ENCODE measurements around the gene CD84.
"Not testable (repeated sequence)": the region's sequence is repeated elsewhere in the genome, so short reads cannot be mapped to it uniquely, and the experiment has no call there.

CD84 gene

GRCh38 chr1:160565564-160565963 is 13.7 kb downstream of the CD84 start:
- no peak overlapping the region for H3K4me3 ChIP-seq (ENCODE audit: low read depth, low read length)
- H3K36me3 ChIP-seq (ENCODE audit: control insufficient read depth, insufficient read depth, low read length), result no peaks in the 10 kb centered on the region
- no peak overlapping the region for H3K9ac ChIP-seq (ENCODE audit: low read depth, low read length)
- no peaks in the 10 kb centered on the region for H3K27me3 ChIP-seq (ENCODE audit: control insufficient read depth, insufficient read depth, low read length)
- no peaks in the 10 kb centered on the region for H3K9me3 ChIP-seq (ENCODE audit: control insufficient read depth, insufficient read depth, low read length)
- no peaks in the 10 kb centered on the region for H3K4me1 ChIP-seq (ENCODE audit: control insufficient read depth, insufficient read depth, low read length)

GRCh38 chr1:160563230-160563629 is 16.1 kb downstream of the CD84 start:
- not testable (repeated sequence) for H3K9me3 ChIP-seq (ENCODE audit: control insufficient read depth, insufficient read depth, low read length); H3K36me3 ChIP-seq (ENCODE audit: control insufficient read depth, insufficient read depth, low read length); H3K4me1 ChIP-seq (ENCODE audit: control insufficient read depth, insufficient read depth, low read length); H3K4me3 ChIP-seq (ENCODE audit: low read depth, low read length); H3K9ac ChIP-seq (ENCODE audit: low read depth, low read length); H3K27me3 ChIP-seq (ENCODE audit: control insufficient read depth, insufficient read depth, low read length)

GRCh38 chr1:160562745-160563144 is 16.6 kb downstream of the CD84 start:
- not testable (repeated sequence) for H3K36me3 ChIP-seq (ENCODE audit: control insufficient read depth, insufficient read depth, low read length); H3K4me1 ChIP-seq (ENCODE audit: control insufficient read depth, insufficient read depth, low read length); H3K4me3 ChIP-seq (ENCODE audit: low read depth, low read length); H3K9me3 ChIP-seq (ENCODE audit: control insufficient read depth, insufficient read depth, low read length); H3K9ac ChIP-seq (ENCODE audit: low read depth, low read length); H3K27me3 ChIP-seq (ENCODE audit: control insufficient read depth, insufficient read depth, low read length)

- Histone ChIP-seq H3K36me3 (ENCODE audit: control insufficient read depth, insufficient read depth, low read length) (no peaks in the 10 kb centered on the region), H3K4me1 (ENCODE audit: control insufficient read depth, insufficient read depth, low read length) (no peaks in the 10 kb centered on the region), H3K9me3 (ENCODE audit: control insufficient read depth, insufficient read depth, low read length) (no peaks in the 10 kb centered on the region), H3K4me3 (ENCODE audit: low read depth, low read length) (no peak overlapping the region), H3K27me3 (ENCODE audit: control insufficient read depth, insufficient read depth, low read length) (no peaks in the 10 kb centered on the region), H3K9ac (ENCODE audit: low read depth, low read length) (no peak overlapping the region)
These were observed 18.5 kb downstream of the CD84 start for GRCh38 chr1:160560806-160561205.

GRCh38 chr1:160560045-160560705 is 19.1 kb downstream of the CD84 start:
- Histone ChIP-seq H3K27me3 (ENCODE audit: control insufficient read depth, insufficient read depth, low read length) (no peaks in the 10 kb centered on the region), H3K9me3 (ENCODE audit: control insufficient read depth, insufficient read depth, low read length) (no peaks in the 10 kb centered on the region), H3K4me3 (ENCODE audit: low read depth, low read length) (no peak overlapping the region), H3K36me3 (ENCODE audit: control insufficient read depth, insufficient read depth, low read length) (no peaks in the 10 kb centered on the region), H3K4me1 (ENCODE audit: control insufficient read depth, insufficient read depth, low read length) (no peaks in the 10 kb centered on the region), H3K9ac (ENCODE audit: low read depth, low read length) (no peak overlapping the region)

GRCh38 chr1:160559437-160559836 is 19.9 kb downstream of the CD84 start:
- not testable (repeated sequence) for H3K9ac ChIP-seq (ENCODE audit: low read depth, low read length); H3K36me3 ChIP-seq (ENCODE audit: control insufficient read depth, insufficient read depth, low read length); H3K4me1 ChIP-seq (ENCODE audit: control insufficient read depth, insufficient read depth, low read length); H3K27me3 ChIP-seq (ENCODE audit: control insufficient read depth, insufficient read depth, low read length); H3K9me3 ChIP-seq (ENCODE audit: control insufficient read depth, insufficient read depth, low read length); H3K4me3 ChIP-seq (ENCODE audit: low read depth, low read length)

GRCh38 chr1:160558660-160559380 is 20.5 kb downstream of the CD84 start:
- Histone ChIP-seq H3K9ac (ENCODE audit: low read depth, low read length) (no peak overlapping the region), H3K4me3 (ENCODE audit: low read depth, low read length) (no peak overlapping the region), H3K4me1 (ENCODE audit: control insufficient read depth, insufficient read depth, low read length) (no peaks in the 10 kb centered on the region), H3K9me3 (ENCODE audit: control insufficient read depth, insufficient read depth, low read length) (no peaks in the 10 kb centered on the region), H3K27me3 (ENCODE audit: control insufficient read depth, insufficient read depth, low read length) (no peaks in the 10 kb centered on the region), H3K36me3 (ENCODE audit: control insufficient read depth, insufficient read depth, low read length) (no peaks in the 10 kb centered on the region)

- H3K4me1 ChIP-seq (ENCODE audit: control insufficient read depth, insufficient read depth, low read length), result no peaks in the 10 kb centered on the region
- H3K9me3 ChIP-seq (ENCODE audit: control insufficient read depth, insufficient read depth, low read length), result no peaks in the 10 kb centered on the region
- no peak overlapping the region for H3K4me3 ChIP-seq (ENCODE audit: low read depth, low read length)
- H3K27me3 ChIP-seq (ENCODE audit: control insufficient read depth, insufficient read depth, low read length), result no peaks in the 10 kb centered on the region
- no peaks in the 10 kb centered on the region for H3K36me3 ChIP-seq (ENCODE audit: control insufficient read depth, insufficient read depth, low read length)
- H3K9ac ChIP-seq (ENCODE audit: low read depth, low read length), result no peak overlapping the region
These were observed 25.5 kb downstream of the CD84 start for GRCh38 chr1:160553778-160554177.

GRCh38 chr1:160552425-160552824 is 26.9 kb downstream of the CD84 start:
- H3K9me3 ChIP-seq (ENCODE audit: control insufficient read depth, insufficient read depth, low read length), result no peaks in the 10 kb centered on the region
- H3K27me3 ChIP-seq (ENCODE audit: control insufficient read depth, insufficient read depth, low read length), result no peaks in the 10 kb centered on the region
- H3K9ac ChIP-seq (ENCODE audit: low read depth, low read length), result no peak overlapping the region
- no peaks in the 10 kb centered on the region for H3K36me3 ChIP-seq (ENCODE audit: control insufficient read depth, insufficient read depth, low read length)
- no peaks in the 10 kb centered on the region for H3K4me1 ChIP-seq (ENCODE audit: control insufficient read depth, insufficient read depth, low read length)
- no peak overlapping the region for H3K4me3 ChIP-seq (ENCODE audit: low read depth, low read length)

GRCh38 chr1:160550572-160551034 is 28.7 kb downstream of the CD84 start:
- H3K9me3 ChIP-seq (ENCODE audit: control insufficient read depth, insufficient read depth, low read length), result no peaks in the 10 kb centered on the region
- H3K36me3 ChIP-seq (ENCODE audit: control insufficient read depth, insufficient read depth, low read length), result no peaks in the 10 kb centered on the region
- no peak overlapping the region for H3K4me3 ChIP-seq (ENCODE audit: low read depth, low read length)
- no peaks in the 10 kb centered on the region for H3K27me3 ChIP-seq (ENCODE audit: control insufficient read depth, insufficient read depth, low read length)
- no peaks in the 10 kb centered on the region for H3K4me1 ChIP-seq (ENCODE audit: control insufficient read depth, insufficient read depth, low read length)
- H3K9ac ChIP-seq (ENCODE audit: low read depth, low read length), result no peak overlapping the region

GRCh38 chr1:160549665-160550006 is 29.7 kb downstream of the CD84 start:
- H3K9me3 ChIP-seq (ENCODE audit: control insufficient read depth, insufficient read depth, low read length), result no peaks in the 10 kb centered on the region
- H3K36me3 ChIP-seq (ENCODE audit: control insufficient read depth, insufficient read depth, low read length), result no peaks in the 10 kb centered on the region
- H3K27me3 ChIP-seq (ENCODE audit: control insufficient read depth, insufficient read depth, low read length), result no peaks in the 10 kb centered on the region
- no peaks in the 10 kb centered on the region for H3K4me1 ChIP-seq (ENCODE audit: control insufficient read depth, insufficient read depth, low read length)
- H3K4me3 ChIP-seq (ENCODE audit: low read depth, low read length), result no peak overlapping the region
- H3K9ac ChIP-seq (ENCODE audit: low read depth, low read length), result no peak overlapping the region

GRCh38 chr1:160548960-160549664 is 30.2 kb downstream of the CD84 start:
- Histone ChIP-seq H3K9me3 (ENCODE audit: control insufficient read depth, insufficient read depth, low read length) (no peaks in the 10 kb centered on the region), H3K36me3 (ENCODE audit: control insufficient read depth, insufficient read depth, low read length) (no peaks in the 10 kb centered on the region), H3K27me3 (ENCODE audit: control insufficient read depth, insufficient read depth, low read length) (no peaks in the 10 kb centered on the region), H3K9ac (ENCODE audit: low read depth, low read length) (no peak overlapping the region), H3K4me3 (ENCODE audit: low read depth, low read length) (no peak overlapping the region), H3K4me1 (ENCODE audit: control insufficient read depth, insufficient read depth, low read length) (no peaks in the 10 kb centered on the region)
